PC-3 (cell line): Measurements from ENCODE around the gene WWC2. TPM values are rescaled to one million over a fixed set of nuclear protein-coding genes. Genes with fewer than 3 reads are reported as not detected.
"Not testable (repeated sequence)": the region's sequence is repeated elsewhere in the genome, so short reads cannot be mapped to it uniquely, and the experiment has no call there.

Source experiments
- ATAC-seq: fragments of 200-7000 bp; cut with Tn5 transposase; 2 replicates; pipeline ENCODE4 v1.9.1; 2020; ENCODE audit warnings: mild to moderate bottlenecking, moderate library complexity
- BruUV-seq: library from RNA; stranded (reverse); fragments of 400-500 nt; replicated peaks from 2 replicates; lab custom pipeline; 2021; lab: Mats Ljungman, UMichigan
- CTCF ChIA-PET: fragments of 300-600 bp; sonication (Branson Sonifier 250); formaldehyde crosslinking; loops from one replicate; lab custom pipeline; 2022; ENCODE audit warnings: antibody characterized with exemption; lab: Charles Lee
- POLR2A ChIA-PET: fragments of 300-600 bp; sonication (Branson Sonifier 250); formaldehyde crosslinking; loops from one replicate; lab custom pipeline; 2022; ENCODE audit warnings: antibody characterized with exemption; ENCODE audit not compliant: unreplicated experiment; lab: Charles Lee
- DNase-seq: peaks from one replicate; pipeline ENCODE4 v3.0.0-alpha.2; 2015
- H2AFZ ChIP-seq: fragments of 300-600 bp; sonication (generic); 2 replicates; pipeline ENCODE4 v1.6.0; 2016; ENCODE audit warnings: antibody characterized with exemption, low read length
- H3F3A ChIP-seq: fragments of 300-600 bp; sonication (generic); one replicate; pipeline ENCODE4 v1.6.0; 2017; ENCODE audit warnings: antibody characterized with exemption, low read length, control low read depth, mild to moderate bottlenecking; ENCODE audit not compliant: unreplicated experiment
- H3K27ac ChIP-seq: fragments of 300-600 bp; sonication (generic); 2 replicates; pipeline ENCODE4 v1.5.1; 2016; ENCODE audit warnings: mild to moderate bottlenecking, low read length
- H3K27me3 ChIP-seq: fragments of 300-600 bp; sonication (generic); 2 replicates; pipeline ENCODE4 v1.6.1; 2016; ENCODE audit warnings: low read length, mixed read lengths
- H3K36me3 ChIP-seq: fragments of 300-600 bp; sonication (generic); 2 replicates; pipeline ENCODE4 v1.6.1; 2016; ENCODE audit warnings: low read depth, mixed run types, low read length, mixed read lengths
- H3K4me1 ChIP-seq: fragments of 300-600 bp; sonication (generic); 2 replicates; pipeline ENCODE4 v1.5.1; 2016; ENCODE audit warnings: low read length; ENCODE audit not compliant: insufficient read depth
- H3K4me2 ChIP-seq: fragments of 300-600 bp; sonication (generic); 2 replicates; pipeline ENCODE4 v1.6.0; 2016; ENCODE audit warnings: low read length
- H3K4me3 ChIP-seq: fragments of 300-600 bp; sonication (generic); 2 replicates; pipeline ENCODE4 v1.5.1; 2016; ENCODE audit warnings: mild to moderate bottlenecking, low read length, mixed read lengths
- H3K79me2 ChIP-seq: fragments of 300-600 bp; sonication (generic); 2 replicates; pipeline ENCODE4 v1.6.1; 2017; ENCODE audit warnings: low read length, mixed read lengths
- H3K9ac ChIP-seq: fragments of 300-600 bp; sonication (generic); 2 replicates; pipeline ENCODE4 v1.6.0; 2016; ENCODE audit warnings: mild to moderate bottlenecking, low read length
- H3K9me2 ChIP-seq: fragments of 300-600 bp; sonication (generic); replicated peaks from 2 replicates; pipeline ENCODE4 v1.6.1; 2016; ENCODE audit warnings: mixed run types, low read length, mixed read lengths
- H3K9me3 ChIP-seq: fragments of 300-600 bp; sonication (generic); 2 replicates; pipeline ENCODE4 v1.6.1; 2016; ENCODE audit warnings: low read length, mixed read lengths
- H4K20me1 ChIP-seq: fragments of 300-600 bp; sonication (generic); 2 replicates; pipeline ENCODE4 v1.6.1; 2016; ENCODE audit warnings: low read length, mixed read lengths
- EZH2 ChIP-seq: fragments of 300-600 bp; sonication (generic); IDR thresholded peaks from one replicate; pipeline ENCODE4 v1.6.1; 2017; ENCODE audit warnings: antibody characterized with exemption, mild to moderate bottlenecking, low read length; ENCODE audit not compliant: unreplicated experiment
- EZH2phosphoT487 ChIP-seq: fragments of 300-600 bp; sonication (generic); IDR thresholded peaks from 2 replicates; pipeline ENCODE4 v1.6.1; 2018; ENCODE audit warnings: mild to moderate bottlenecking, antibody characterized with exemption, low read length, borderline replicate concordance
- intact Hi-C: fragments of 100-400 bp; cut with micrococcal nuclease; formaldehyde crosslinking; loops from 2 replicates; pipeline ENCODE4 v1.9.0; 2023
- total RNA-seq: library from RNA; depleted of rRNA; stranded (reverse); fragments of >200 nt; gene quantifications from 2 replicates; pipeline ENCODE4 v1.2.3, GENCODE V29; 2014
- TF ChIP-seq, protein P1 (sequence below): fragments of 300-600 bp; sonication (generic); conservative IDR thresholded peaks from 2 replicates; pipeline ENCODE4 v1.5.1; 2017; ENCODE audit warnings: antibody characterized with exemption, low read depth, mild to moderate bottlenecking, low read length

Gene WWC2
- total RNA-seq, 1 experiment from 2014 or later, result 15.8 TPM

DNA sequence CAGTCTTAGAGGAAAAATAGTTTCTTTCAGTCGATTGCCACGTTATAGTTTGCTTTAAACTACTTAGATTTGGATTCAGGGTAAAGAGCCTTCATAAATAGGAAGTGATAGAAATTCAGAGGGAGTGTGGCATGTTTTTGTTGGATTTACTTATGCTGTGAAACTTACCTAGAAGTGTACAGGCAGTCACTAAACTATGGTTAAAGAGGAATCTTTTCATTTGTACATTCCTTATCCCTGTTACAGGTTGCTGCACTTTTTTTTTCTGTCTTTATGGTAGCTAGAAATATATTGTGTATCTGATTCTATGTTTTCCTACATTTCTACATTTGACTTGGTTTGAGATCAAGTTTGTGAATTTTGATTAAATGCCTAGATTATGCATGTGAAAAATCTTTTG lies 19.1 kb downstream of the WWC2 start:
- Histone ChIP-seq H3K9me2 (no peaks in the 10 kb centered on the region), H3K36me3 (no peaks in the 10 kb centered on the region), H3K4me3 (no peak overlapping the region), H3K9ac (no peak overlapping the region), H2AFZ (no peak overlapping the region), H3K79me2 (peaks cover 94% of the 10 kb centered on the region), H3K4me2 (peak overlapping the region; percentile 42), H3K4me1 (peaks cover 15% of the 10 kb centered on the region), H4K20me1 (no peaks in the 10 kb centered on the region), H3K27ac (no peak overlapping the region), H3K9me3 (no peaks in the 10 kb centered on the region), H3K27me3 (no peaks in the 10 kb centered on the region), H3F3A (no peaks in the 10 kb centered on the region)
- ATAC-seq, result peak; percentile 18; the same call in 1 of the 2 replicates
- POLR2A ChIA-PET, result no interaction called here
- TF ChIP-seq, protein P1, sequence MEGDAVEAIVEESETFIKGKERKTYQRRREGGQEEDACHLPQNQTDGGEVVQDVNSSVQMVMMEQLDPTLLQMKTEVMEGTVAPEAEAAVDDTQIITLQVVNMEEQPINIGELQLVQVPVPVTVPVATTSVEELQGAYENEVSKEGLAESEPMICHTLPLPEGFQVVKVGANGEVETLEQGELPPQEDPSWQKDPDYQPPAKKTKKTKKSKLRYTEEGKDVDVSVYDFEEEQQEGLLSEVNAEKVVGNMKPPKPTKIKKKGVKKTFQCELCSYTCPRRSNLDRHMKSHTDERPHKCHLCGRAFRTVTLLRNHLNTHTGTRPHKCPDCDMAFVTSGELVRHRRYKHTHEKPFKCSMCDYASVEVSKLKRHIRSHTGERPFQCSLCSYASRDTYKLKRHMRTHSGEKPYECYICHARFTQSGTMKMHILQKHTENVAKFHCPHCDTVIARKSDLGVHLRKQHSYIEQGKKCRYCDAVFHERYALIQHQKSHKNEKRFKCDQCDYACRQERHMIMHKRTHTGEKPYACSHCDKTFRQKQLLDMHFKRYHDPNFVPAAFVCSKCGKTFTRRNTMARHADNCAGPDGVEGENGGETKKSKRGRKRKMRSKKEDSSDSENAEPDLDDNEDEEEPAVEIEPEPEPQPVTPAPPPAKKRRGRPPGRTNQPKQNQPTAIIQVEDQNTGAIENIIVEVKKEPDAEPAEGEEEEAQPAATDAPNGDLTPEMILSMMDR, result no peak
- TF ChIP-seq EZH2, result no peak
- no peak for TF ChIP-seq EZH2phosphoT487
- BruUV-seq, result no TSS peak
- CTCF ChIA-PET, result no interaction called here
- intact Hi-C loops, result no loop called here
- no peak for DNase-seq

GRCh38 chr4:183118585-183118984 lies 19.5 kb downstream of the WWC2 start:
- Histone ChIP-seq H3K4me2 (peak overlapping the region; percentile 42), H3K9me3 (no peaks in the 10 kb centered on the region), H3K27ac (no peak overlapping the region), H3K27me3 (no peaks in the 10 kb centered on the region), H3K9ac (no peak overlapping the region), H4K20me1 (no peaks in the 10 kb centered on the region), H3K4me3 (no peak overlapping the region), H3K9me2 (no peaks in the 10 kb centered on the region), H2AFZ (no peak overlapping the region), H3K36me3 (no peaks in the 10 kb centered on the region), H3F3A (no peaks in the 10 kb centered on the region), H3K79me2 (peaks cover 94% of the 10 kb centered on the region), H3K4me1 (peaks cover 15% of the 10 kb centered on the region)
- POLR2A ChIA-PET, result interaction anchor here (0.6 kb wide), 1 partner anchor 57 kb away, joined by 7 read pairs; no protein-coding TSS in a partner anchor
- CTCF ChIA-PET, result no interaction called here
- intact Hi-C loops, result no loop called here
- DNase-seq (peak; percentile 79), ATAC-seq (peak; percentile 71)
- BruUV-seq, result no TSS peak
- TF ChIP-seq, protein P1, result no peak
- TF ChIP-seq EZH2phosphoT487 (no peak), EZH2 (no peak)

DNA sequence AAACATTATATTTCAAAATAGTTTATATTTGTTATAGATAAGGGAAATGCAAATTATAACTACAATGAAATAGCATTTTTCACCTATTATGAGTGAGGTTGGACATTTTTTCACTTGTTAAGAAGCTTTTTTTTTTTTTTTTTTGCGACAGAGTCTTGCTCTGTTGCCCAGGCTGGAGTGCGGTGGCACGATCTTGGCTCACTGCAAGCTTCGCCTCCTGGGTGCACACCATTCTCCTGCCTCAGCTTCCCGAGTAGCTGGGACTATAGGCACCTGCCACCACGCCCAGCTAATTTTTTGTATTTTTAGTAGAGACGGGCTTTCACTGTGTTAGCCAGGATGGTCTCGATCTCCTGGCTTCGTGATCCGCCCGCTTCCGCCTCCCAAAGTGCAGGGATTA lies 22.6 kb downstream of the WWC2 start:
- H3K4me3 ChIP-seq, H4K20me1 ChIP-seq, H3K27me3 ChIP-seq, CTCF ChIA-PET, H3K27ac ChIP-seq, DNase-seq, H3K9ac ChIP-seq, H2AFZ ChIP-seq, H3K9me3 ChIP-seq, H3K9me2 ChIP-seq, intact Hi-C loops, ATAC-seq, H3F3A ChIP-seq, BruUV-seq, POLR2A ChIA-PET, H3K36me3 ChIP-seq, H3K4me2 ChIP-seq: not testable (repeated sequence)
- Histone ChIP-seq H3K79me2 (peaks cover 89% of the 10 kb centered on the region), H3K4me1 (peaks cover 15% of the 10 kb centered on the region)
